Measurements from ENCODE around the gene CTTNBP2.

CTTNBP2 gene

GRCh38 chr7:117666031-117666430 is 207.2 kb downstream of the CTTNBP2 start:
- in situ Hi-C loops (cut with MboI; ENCODE audit: low sequenced_read_pairs) = no loop called here

GRCh38 chr7:117665368-117665767 is 207.9 kb downstream of the CTTNBP2 start:
- in situ Hi-C loops (cut with MboI; ENCODE audit: low sequenced_read_pairs) = no loop called here

- in situ Hi-C loops (cut with MboI; ENCODE audit: low sequenced_read_pairs) = no loop called here
Measured at GRCh38 chr7:117664047-117664446, 209.2 kb downstream of the CTTNBP2 start.

GRCh38 chr7:117661328-117661727 is 211.9 kb downstream of the CTTNBP2 start:
- in situ Hi-C loops (cut with MboI; ENCODE audit: low sequenced_read_pairs) = no loop called here

Data from hTERT RPE-1 (cell line).